ENCODE results near the gene HTRA2.

GRCh38 chr2:74534411-74534810 lies 4.7 kb downstream of the HTRA2 start:
- TF ChIP-seq POLR2AphosphoS5 (IDR thresholded peaks at IDR 0.05; ENCODE audit: borderline replicate concordance, low read depth, low read length) = no peak
- TF ChIP-seq EZH2 (IDR thresholded peaks at IDR 0.05) = no peak

All from SK-N-MC (cell line).